ENCODE data around the gene ZNF638.

ZNF638 gene

GRCh38 chr2:71455011-71455740, 123.6 kb downstream of the ZNF638 start:
- no peak for DNase-seq (ENCODE audit: low read depth in 2 of 2)

DNA sequence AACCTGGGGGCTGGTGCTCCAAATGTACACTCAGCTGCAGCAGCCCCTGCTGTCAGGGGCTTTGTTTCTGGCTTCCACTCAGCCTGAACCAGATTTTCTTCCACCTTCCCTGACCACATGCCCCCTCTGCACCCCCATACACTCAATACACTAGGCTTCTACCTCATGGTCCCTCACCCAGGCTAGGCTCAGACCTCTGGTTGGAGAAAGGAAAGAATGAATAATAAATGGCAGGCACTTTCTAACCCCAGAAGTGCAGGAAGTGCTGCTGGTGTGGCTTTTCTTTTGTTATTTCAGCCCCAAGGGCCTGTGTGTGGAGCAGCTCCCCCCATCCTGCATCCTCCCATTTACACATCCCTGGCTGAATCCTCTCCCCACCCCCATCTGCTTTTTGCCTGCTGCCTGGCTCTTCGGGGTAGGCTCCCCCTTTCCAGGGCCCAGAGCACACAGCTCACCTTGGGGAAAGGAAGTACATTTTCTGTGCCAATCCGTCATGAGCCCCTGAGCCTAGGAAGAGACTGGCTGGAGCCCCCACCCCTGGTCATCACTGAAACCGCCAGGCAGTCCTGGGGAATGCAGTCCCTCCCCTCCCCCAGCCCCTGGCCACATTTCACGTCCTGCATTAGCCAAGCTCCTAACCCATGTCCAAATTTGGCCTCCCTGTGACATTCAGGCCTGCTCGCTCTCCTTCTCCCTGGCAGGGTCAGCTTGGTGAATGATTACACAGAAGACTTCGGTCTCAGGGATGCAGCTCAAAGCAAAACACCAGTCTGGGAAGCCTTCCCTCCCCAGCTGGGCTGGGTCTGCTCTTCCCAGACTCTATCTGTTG, 124.4 kb downstream of the ZNF638 start:
- no peak for DNase-seq (ENCODE audit: low read depth in 2 of 2)

GRCh38 chr2:71456617-71457016, 125.0 kb downstream of the ZNF638 start:
- DNase-seq (ENCODE audit: low read depth in 2 of 2) = no peak

- no peak for DNase-seq (ENCODE audit: low read depth in 2 of 2)
Observed at GRCh38 chr2:71457123-71457915, 125.7 kb downstream of the ZNF638 start.

DNA sequence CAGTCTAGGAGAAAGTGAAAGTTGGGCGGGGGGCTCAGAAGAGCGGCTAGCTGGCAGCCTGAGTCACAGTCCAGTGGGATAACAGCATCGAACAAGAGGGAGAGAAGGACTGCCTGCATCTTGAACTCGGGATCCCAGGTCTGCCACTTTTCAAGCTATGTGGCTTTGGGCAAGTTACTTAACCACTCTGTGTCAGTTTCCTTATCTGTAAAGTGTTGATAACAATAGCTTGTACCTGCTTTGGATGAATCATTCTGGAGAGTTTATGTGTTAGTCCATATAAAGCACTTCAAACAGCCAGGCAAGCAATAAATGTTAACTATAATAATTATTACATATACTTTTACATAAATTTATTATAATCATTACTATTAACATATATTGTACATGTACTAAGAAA, 126.3 kb downstream of the ZNF638 start:
- no peak for DNase-seq (ENCODE audit: low read depth in 2 of 2)

GRCh38 chr2:71458413-71459083, 127.0 kb downstream of the ZNF638 start:
- DNase-seq (ENCODE audit: low read depth in 2 of 2) = no peak

DNA sequence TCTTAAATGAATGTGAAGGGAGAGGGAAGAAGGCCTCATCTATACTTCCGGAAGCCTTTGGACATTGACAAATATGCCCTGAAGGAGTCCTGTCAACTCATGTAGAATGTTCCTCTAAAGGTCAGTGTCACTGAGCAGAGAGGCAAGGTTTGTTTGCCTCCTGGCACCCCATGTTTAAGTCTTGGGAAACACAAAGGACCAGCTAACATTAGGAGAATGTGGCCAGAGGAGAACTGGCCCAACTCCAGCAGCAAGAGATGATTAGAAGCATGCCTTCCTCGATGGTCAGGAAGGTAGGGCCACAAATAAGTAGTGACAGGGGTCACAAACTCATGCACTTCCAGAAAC, 127.5 kb downstream of the ZNF638 start:
- DNase-seq (ENCODE audit: low read depth in 2 of 2) = no peak

DNA sequence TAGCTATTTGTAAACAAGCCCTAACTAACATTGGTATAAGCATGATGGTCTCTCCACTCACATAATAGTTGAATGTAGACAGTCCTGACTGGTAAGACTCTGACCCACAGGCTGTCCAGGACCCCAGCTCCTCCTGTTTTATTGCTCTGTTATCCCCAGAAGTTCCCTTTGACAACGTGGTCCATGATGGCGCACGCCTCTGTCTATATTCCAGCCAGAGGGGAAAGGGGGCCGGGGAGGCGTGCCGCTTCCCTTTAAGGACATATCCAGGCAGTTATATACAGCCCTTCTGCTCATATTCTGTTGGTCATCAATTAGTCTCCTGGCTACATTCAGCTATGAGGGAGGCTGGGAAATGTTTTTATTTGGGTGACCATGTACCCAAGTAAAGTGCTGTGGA, 128.5 kb downstream of the ZNF638 start:
- DNase-seq (ENCODE audit: low read depth in 2 of 2) = no peak

GRCh38 chr2:71460595-71461303, 129.2 kb downstream of the ZNF638 start:
- no peak for DNase-seq (ENCODE audit: low read depth in 2 of 2)

- no peak for DNase-seq (ENCODE audit: low read depth in 2 of 2)
Observed at GRCh38 chr2:71461304-71461671, 129.7 kb downstream of the ZNF638 start.

GRCh38 chr2:71462056-71462605, 130.5 kb downstream of the ZNF638 start:
- no peak for DNase-seq (ENCODE audit: low read depth in 2 of 2)

- DNase-seq (ENCODE audit: low read depth in 2 of 2) = no peak
Observed at GRCh38 chr2:71462641-71463341, 131.2 kb downstream of the ZNF638 start.

DNA sequence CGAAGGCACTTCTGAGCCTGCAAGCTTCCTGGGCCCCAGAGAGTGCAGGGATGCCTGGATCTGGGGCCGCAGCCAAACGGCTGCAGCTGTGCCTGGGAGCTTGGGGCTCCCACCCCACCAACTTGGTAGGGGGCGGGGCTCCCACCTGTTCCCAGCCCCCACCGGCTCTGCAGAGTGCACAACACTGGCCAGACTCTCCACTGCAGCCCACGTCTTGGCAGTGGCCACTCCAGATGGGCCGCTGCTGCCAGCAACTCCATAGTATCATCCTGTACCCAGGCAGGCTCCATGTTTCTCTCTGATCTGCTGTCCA, 131.7 kb downstream of the ZNF638 start:
- DNase-seq (ENCODE audit: low read depth in 2 of 2) = no peak

- DNase-seq (ENCODE audit: low read depth in 2 of 2) = no peak
Observed at GRCh38 chr2:71464389-71464788, 132.8 kb downstream of the ZNF638 start.

GRCh38 chr2:71465356-71465755, 133.8 kb downstream of the ZNF638 start:
- no peak for DNase-seq (ENCODE audit: low read depth in 2 of 2)

DNA sequence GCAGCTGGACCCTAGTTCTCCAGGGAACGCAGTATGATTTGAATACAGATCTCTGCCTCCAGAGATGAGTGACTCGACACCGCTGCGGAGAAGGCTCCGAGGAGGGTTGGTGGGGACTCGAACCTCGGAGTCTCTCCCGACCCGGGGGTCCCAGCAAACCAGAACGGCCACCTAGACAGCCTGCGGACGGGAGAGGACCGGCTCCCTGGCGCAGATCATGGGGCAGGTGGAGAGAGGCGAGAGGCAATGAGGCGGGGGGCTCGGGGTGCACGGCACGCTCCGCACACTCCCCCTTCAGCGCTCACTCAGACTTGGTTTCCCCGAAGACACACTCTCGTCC, 134.3 kb downstream of the ZNF638 start:
- no peak for DNase-seq (ENCODE audit: low read depth in 2 of 2)

DNA sequence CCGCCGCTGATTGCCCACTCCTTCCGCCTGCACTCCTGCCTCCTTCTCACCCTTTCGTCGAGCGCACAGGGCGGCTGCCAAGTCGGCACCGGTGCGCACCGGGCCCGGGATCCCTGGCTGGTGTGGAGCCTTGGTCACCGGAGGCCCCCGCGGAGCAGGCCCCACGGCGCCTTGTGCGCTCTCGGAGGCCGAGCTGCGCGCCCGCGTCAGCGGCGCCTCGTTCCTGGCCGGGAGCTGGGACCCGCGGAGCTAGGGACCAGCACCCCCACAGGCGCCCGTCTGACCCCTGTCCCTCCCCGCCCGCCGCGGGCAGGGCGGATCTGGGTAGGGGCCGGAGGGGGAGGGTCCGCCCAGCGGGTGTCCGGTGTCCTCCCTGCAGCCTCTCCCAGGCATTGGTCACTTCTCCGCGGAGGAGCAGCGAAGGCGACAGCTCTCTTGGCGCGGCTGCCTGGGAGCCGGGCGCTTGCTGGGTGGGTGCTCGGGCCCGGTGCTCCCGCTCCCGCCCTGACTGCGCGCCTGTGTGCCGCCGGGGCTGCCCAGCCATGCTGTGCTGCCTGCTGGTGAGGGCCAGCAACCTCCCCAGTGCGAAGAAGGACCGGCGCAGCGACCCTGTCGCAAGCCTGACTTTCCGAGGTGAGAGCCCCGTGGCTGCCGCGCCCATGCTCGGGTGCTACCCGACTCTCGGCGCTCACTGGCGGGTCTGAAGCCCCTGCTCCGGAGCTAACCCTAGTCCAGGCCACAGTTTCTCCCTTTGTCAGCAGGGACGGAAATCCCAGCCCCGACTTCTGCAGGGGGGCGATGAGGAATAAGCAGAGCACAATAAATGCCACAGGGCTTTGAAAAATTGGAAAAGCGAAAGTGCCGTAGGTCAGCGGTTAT, 135.0 kb downstream of the ZNF638 start:
- DNase-seq (ENCODE audit: low read depth in 2 of 2) = no peak

GRCh38 chr2:71467180-71467815, 135.7 kb downstream of the ZNF638 start:
- no peak for DNase-seq (ENCODE audit: low read depth in 2 of 2)
